Hepatocyte (in vitro differentiated cells): ENCODE data around the gene PTPN1. TPM values are rescaled to one million over a fixed set of nuclear protein-coding genes. Genes with fewer than 3 reads are reported as not detected.
A peak's percentile ranks its signal among the peaks of the same experiment; 100 is the strongest.

ENCODE experiments used
- DNase-seq: peaks from one replicate; pipeline ENCODE4 v3.0.0-alpha.2; 2016; ENCODE audit warnings: low spot score
- H2AFZ ChIP-seq: fragments of 200-600 bp; sonication (generic); 2 replicates; pipeline ENCODE4 v1.6.0; 2016; ENCODE audit warnings: antibody characterized with exemption, mild to moderate bottlenecking
- H3K27ac ChIP-seq: fragments of 200-600 bp; sonication (generic); 2 replicates; pipeline ENCODE4 v1.5.1; 2016; ENCODE audit warnings: mild to moderate bottlenecking
- H3K27me3 ChIP-seq: fragments of 200-600 bp; sonication (generic); 2 replicates; pipeline ENCODE4 v1.6.1; 2016
- H3K36me3 ChIP-seq: fragments of 200-600 bp; sonication (generic); replicated peaks from 2 replicates; pipeline ENCODE4 v1.5.1; 2016; ENCODE audit warnings: low read depth; ENCODE audit not compliant: insufficient read depth
- H3K4me1 ChIP-seq: fragments of 200-600 bp; sonication (generic); 2 replicates; pipeline ENCODE4 v1.5.1; 2016; ENCODE audit warnings: mild to moderate bottlenecking, moderate library complexity; ENCODE audit not compliant: insufficient read depth
- H3K4me2 ChIP-seq: fragments of 200-600 bp; sonication (generic); 2 replicates; pipeline ENCODE4 v1.6.0; 2016
- H3K4me3 ChIP-seq: fragments of 200-600 bp; sonication (generic); 2 replicates; pipeline ENCODE4 v1.5.1; 2016; ENCODE audit warnings: mild to moderate bottlenecking
- H3K79me2 ChIP-seq: fragments of 200-600 bp; sonication (generic); 2 replicates; pipeline ENCODE4 v1.6.0; 2017; ENCODE audit warnings: mild to moderate bottlenecking
- H3K9me2 ChIP-seq: fragments of 200-600 bp; sonication (generic); replicated peaks from 2 replicates; pipeline ENCODE4 v1.6.0; 2017; ENCODE audit warnings: mild to moderate bottlenecking; ENCODE audit not compliant: insufficient read depth
- H3K9me3 ChIP-seq: fragments of 200-600 bp; sonication (generic); 2 replicates; pipeline ENCODE4 v1.5.1; 2016; ENCODE audit warnings: low read depth, mild to moderate bottlenecking
- H4K20me1 ChIP-seq: fragments of 200-600 bp; sonication (generic); 2 replicates; pipeline ENCODE4 v1.6.0; 2016; ENCODE audit warnings: mild to moderate bottlenecking; ENCODE audit not compliant: insufficient read depth, poor library complexity, severe bottlenecking
- EZH2 ChIP-seq: fragments of 200-600 bp; sonication (generic); IDR thresholded peaks from 2 replicates; pipeline ENCODE4 v1.6.1; 2016; ENCODE audit warnings: antibody characterized with exemption, mild to moderate bottlenecking, borderline replicate concordance
- EZH2phosphoT487 ChIP-seq: fragments of 200-600 bp; sonication (generic); IDR thresholded peaks from one replicate; pipeline ENCODE4 v1.6.1; 2018; ENCODE audit warnings: antibody characterized with exemption, mild to moderate bottlenecking, low read depth, moderate library complexity; ENCODE audit not compliant: unreplicated experiment, severe bottlenecking
- WGBS: methylation state at CpG from one replicate; pipeline ENCODE4 v1.1.6; 2016; ENCODE audit warnings: low lambda C conversion rate; ENCODE audit errors: missing lambda C conversion rate; 5-methylcytosine and 5-hydroxymethylcytosine counted together
- polyA plus RNA-seq: library from polyadenylated mRNA; unstranded; fragments of >200 nt; fragmentation: Nextera tagmentation; extraction: Ambion mirVana; gene quantifications from 2 replicates; pipeline ENCODE4 v1.2.1, GENCODE V29; 2016
- total RNA-seq: library from RNA; depleted of rRNA; stranded (reverse); fragments of >200 nt; gene quantifications from 2 replicates; pipeline ENCODE4 v1.2.3, GENCODE V29; 2014
- TF ChIP-seq, protein P1 (sequence below): fragments of 200-600 bp; sonication (generic); IDR thresholded peaks from 2 replicates; pipeline ENCODE4 v1.5.1; 2016; ENCODE audit warnings: antibody characterized with exemption, mild to moderate bottlenecking; ENCODE audit not compliant: poor library complexity

Gene PTPN1
- total and polyA plus RNA-seq, 2 experiments from 2014 or later: 22.0 to 32.1 TPM

DNA sequence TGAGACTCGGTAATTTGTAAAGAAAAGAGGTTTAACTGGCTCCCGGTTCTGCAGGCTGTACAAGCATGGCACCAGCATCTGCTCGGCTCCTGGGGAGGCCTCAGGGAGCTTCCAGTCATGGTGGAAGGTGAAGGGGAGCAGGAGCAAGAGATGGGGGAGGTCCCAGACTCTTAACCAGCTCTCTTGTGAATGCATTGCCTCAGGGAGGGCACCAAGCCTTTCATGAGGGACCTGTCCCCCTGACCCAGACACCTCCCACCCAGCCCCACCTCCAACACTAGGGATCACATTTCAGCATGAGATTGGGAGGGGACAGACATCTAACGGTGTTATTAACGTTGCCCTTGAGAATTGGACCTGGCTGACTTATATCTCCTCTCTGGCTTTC, 68.6 kb downstream of the PTPN1 start:
- Histone ChIP-seq H4K20me1 (no peaks in the 10 kb centered on the region), H3K9me2 (no peaks in the 10 kb centered on the region), H3K9me3 (no peaks in the 10 kb centered on the region), H3K4me1 (no peaks in the 10 kb centered on the region), H3K4me3 (no peak overlapping the region), H3K4me2 (no peak overlapping the region), H3K27ac (no peak overlapping the region), H2AFZ (no peak overlapping the region), H3K36me3 (peaks cover 4% of the 10 kb centered on the region), H3K79me2 (no peaks in the 10 kb centered on the region), H3K27me3 (no peaks in the 10 kb centered on the region)
- WGBS: 75% methylated on average over 5 of the region's 5 CpGs
- no peak for DNase-seq
- TF ChIP-seq, protein P1, sequence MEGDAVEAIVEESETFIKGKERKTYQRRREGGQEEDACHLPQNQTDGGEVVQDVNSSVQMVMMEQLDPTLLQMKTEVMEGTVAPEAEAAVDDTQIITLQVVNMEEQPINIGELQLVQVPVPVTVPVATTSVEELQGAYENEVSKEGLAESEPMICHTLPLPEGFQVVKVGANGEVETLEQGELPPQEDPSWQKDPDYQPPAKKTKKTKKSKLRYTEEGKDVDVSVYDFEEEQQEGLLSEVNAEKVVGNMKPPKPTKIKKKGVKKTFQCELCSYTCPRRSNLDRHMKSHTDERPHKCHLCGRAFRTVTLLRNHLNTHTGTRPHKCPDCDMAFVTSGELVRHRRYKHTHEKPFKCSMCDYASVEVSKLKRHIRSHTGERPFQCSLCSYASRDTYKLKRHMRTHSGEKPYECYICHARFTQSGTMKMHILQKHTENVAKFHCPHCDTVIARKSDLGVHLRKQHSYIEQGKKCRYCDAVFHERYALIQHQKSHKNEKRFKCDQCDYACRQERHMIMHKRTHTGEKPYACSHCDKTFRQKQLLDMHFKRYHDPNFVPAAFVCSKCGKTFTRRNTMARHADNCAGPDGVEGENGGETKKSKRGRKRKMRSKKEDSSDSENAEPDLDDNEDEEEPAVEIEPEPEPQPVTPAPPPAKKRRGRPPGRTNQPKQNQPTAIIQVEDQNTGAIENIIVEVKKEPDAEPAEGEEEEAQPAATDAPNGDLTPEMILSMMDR: no peak
- no peak for TF ChIP-seq EZH2phosphoT487

DNA sequence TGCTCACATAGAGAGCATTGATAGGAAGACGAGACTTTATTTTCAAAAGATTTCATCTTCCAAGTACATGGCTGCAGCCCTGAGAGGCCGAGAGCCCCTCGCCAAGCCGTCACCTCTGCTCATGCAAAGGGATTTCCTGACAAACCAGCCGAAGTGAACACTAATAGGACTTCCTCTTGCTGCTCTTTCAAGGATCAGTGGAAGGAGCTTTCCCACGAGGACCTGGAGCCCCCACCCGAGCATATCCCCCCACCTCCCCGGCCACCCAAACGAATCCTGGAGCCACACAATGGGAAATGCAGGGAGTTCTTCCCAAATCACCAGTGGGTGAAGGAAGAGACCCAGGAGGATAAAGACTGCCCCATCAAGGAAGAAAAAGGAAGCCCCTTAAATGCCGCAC, 69.3 kb downstream of the PTPN1 start:
- no peak for DNase-seq
- H3K4me1 ChIP-seq: no peaks in the 10 kb centered on the region
- no peaks in the 10 kb centered on the region for H4K20me1 ChIP-seq
- H3K27ac ChIP-seq: no peak overlapping the region
- H3K9me2 ChIP-seq: no peaks in the 10 kb centered on the region
- H3K79me2 ChIP-seq: no peaks in the 10 kb centered on the region
- TF ChIP-seq, protein P1: no peak
- no peak for TF ChIP-seq EZH2
- TF ChIP-seq EZH2phosphoT487: no peak
- H3K4me2 ChIP-seq: no peak overlapping the region
- no peaks in the 10 kb centered on the region for H3K9me3 ChIP-seq
- 91% methylated on average over 10 of the region's 10 CpGs for WGBS
- H2AFZ ChIP-seq: no peak overlapping the region
- no peak overlapping the region for H3K4me3 ChIP-seq
- H3K36me3 ChIP-seq: peaks cover 4% of the 10 kb centered on the region
- H3K27me3 ChIP-seq: no peaks in the 10 kb centered on the region

DNA sequence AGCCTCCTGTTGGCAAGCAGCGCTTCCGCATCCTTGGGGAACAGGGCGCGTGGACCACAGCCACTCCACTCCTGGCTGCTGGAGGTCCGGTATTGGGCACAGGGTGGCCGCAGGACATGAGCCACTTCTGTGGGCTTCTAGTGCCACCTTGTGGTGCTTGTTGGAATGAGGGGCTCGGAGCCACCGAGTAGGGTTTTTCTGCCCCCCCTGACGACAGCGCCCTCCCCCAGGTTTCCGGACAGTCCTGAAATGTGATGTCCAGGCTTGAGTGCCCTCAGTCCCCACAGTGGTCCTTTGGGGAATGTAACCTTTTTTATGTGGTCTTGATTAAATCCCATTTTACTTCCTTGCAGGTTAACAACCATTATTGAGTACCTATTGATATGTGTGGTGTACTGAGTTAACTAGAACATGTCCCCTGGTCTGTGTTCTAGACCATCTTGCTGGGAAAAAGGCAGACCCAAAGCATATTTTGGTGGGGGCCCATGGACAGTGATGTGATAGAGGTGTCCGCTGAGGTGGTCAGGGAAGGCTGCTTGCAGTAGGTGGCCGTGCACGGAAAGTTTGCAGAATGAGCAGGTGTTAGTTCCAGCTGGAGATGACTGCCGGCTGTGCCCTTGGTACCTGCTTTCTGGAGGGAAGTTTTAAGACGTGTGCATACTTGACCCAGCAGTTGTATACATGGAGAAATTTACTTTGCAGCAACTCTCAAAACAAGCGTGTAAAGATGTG, 70.0 kb downstream of the PTPN1 start:
- H3K9me2 ChIP-seq: no peaks in the 10 kb centered on the region
- no peak overlapping the region for H2AFZ ChIP-seq
- peaks cover 4% of the 10 kb centered on the region for H3K36me3 ChIP-seq
- no peaks in the 10 kb centered on the region for H3K79me2 ChIP-seq
- no peaks in the 10 kb centered on the region for H4K20me1 ChIP-seq
- H3K4me1 ChIP-seq: no peaks in the 10 kb centered on the region
- H3K27ac ChIP-seq: no peak overlapping the region
- DNase-seq: peak; percentile 71
- H3K4me3 ChIP-seq: no peak overlapping the region
- no peaks in the 10 kb centered on the region for H3K27me3 ChIP-seq
- no peak for TF ChIP-seq EZH2
- no peak for TF ChIP-seq EZH2phosphoT487
- TF ChIP-seq, protein P1: peak; percentile 75
- H3K9me3 ChIP-seq: no peaks in the 10 kb centered on the region
- H3K4me2 ChIP-seq: no peak overlapping the region
- 57% methylated on average over 17 of the region's 17 CpGs for WGBS
